Uterus (tissue), 2 donors: ENCODE results near the gene LPAR1.

Source experiments
- POLR2A ChIP-seq, 2 donors: fragments of 450-650 bp; IDR thresholded peaks; one replicate each; pipeline ENCODE4 v1.6.1; 2016; ENCODE audit warnings: antibody characterized with exemption in 2 of 2, mild to moderate bottlenecking in 1 of 2, moderate library complexity in 1 of 2
- TF ChIP-seq, protein P1 (sequence below), 4 experiments: fragments of 200-600 bp in 2 of 4; fragments of 450-650 bp in 2 of 4; sonication (generic) in 2 of 4; IDR thresholded peaks; one replicate each; pipeline ENCODE4 v1.5.1; 2016 to 2019; ENCODE audit warnings: antibody characterized with exemption in 4 of 4, mild to moderate bottlenecking in 2 of 4, moderate library complexity in 1 of 4

DNA sequence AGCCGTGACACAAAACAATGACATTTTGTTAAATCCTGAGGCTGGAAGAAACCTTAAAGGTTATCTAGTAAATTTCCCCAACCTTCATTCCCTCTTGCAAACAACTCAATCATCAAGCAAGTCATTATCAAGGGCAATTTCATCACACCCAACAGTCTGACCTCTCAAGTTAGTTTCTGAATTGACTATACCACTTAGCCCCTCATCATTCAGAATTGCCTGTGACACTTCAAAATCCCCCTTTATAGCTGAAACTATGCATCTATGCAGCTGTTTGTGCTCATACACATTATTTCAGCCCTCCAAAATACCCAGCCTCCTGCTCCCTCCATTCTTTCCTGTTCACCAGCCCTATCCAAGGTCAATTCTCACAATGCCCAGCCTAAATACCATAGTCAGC is 24.6 kb downstream of the LPAR1 start:
- TF ChIP-seq, protein P1, sequence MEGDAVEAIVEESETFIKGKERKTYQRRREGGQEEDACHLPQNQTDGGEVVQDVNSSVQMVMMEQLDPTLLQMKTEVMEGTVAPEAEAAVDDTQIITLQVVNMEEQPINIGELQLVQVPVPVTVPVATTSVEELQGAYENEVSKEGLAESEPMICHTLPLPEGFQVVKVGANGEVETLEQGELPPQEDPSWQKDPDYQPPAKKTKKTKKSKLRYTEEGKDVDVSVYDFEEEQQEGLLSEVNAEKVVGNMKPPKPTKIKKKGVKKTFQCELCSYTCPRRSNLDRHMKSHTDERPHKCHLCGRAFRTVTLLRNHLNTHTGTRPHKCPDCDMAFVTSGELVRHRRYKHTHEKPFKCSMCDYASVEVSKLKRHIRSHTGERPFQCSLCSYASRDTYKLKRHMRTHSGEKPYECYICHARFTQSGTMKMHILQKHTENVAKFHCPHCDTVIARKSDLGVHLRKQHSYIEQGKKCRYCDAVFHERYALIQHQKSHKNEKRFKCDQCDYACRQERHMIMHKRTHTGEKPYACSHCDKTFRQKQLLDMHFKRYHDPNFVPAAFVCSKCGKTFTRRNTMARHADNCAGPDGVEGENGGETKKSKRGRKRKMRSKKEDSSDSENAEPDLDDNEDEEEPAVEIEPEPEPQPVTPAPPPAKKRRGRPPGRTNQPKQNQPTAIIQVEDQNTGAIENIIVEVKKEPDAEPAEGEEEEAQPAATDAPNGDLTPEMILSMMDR (IDR thresholded peaks at IDR 0.05) = no peak
- TF ChIP-seq POLR2A (IDR thresholded peaks at IDR 0.05) = no peak
